ENCODE measurements around the gene TDRD7. TPM values are rescaled to one million over a fixed set of nuclear protein-coding genes. Genes with fewer than 3 reads are reported as not detected.

The TDRD7 gene
- polyA plus RNA-seq, 1 donor (not counting 4 experiments of a cell fraction or from before 2014, with no cell fraction given), result 10.5 TPM

GRCh38 chr9:97387504-97387886, 24.4 kb upstream of the TDRD7 start:
- Histone ChIP-seq H3K9me1 (ENCODE audit: control insufficient read depth, extremely low read depth, insufficient read depth, low read length) (no peaks in the 10 kb centered on the region), H3K27me3 (ENCODE audit: control insufficient read depth, extremely low read depth, insufficient read depth, low read length) (peaks cover 6% of the 10 kb centered on the region), H3K79me2 (ENCODE audit: control insufficient read depth, insufficient read depth, low read length) (no peaks in the 10 kb centered on the region), H3K4me1 (ENCODE audit: control insufficient read depth, extremely low read depth, insufficient read depth, low read length) (no peaks in the 10 kb centered on the region), H2AFZ (ENCODE audit: control insufficient read depth, low read length) (no peak overlapping the region), H3K9me3 (ENCODE audit: control insufficient read depth, low read depth, low read length) (no peaks in the 10 kb centered on the region), H3K4me3 (ENCODE audit: control insufficient read depth in 2 of 3, extremely low read depth in 1 of 3, insufficient read depth in 2 of 3, low read depth in 1 of 3, low read length in 3 of 3) (no peak overlapping the region), H3K4me2 (ENCODE audit: control insufficient read depth, extremely low read depth, insufficient read depth, low read depth, low read length) (no peak overlapping the region), H3K36me3 (ENCODE audit: control insufficient read depth in 2 of 2, extremely low read depth in 1 of 2, insufficient read depth in 2 of 2, low read length in 2 of 2) (no peaks in the 10 kb centered on the region), H4K20me1 (ENCODE audit: control insufficient read depth, extremely low read depth, insufficient read depth, low read length) (no peaks in the 10 kb centered on the region), H3K9ac (ENCODE audit: control insufficient read depth, extremely low read depth, insufficient read depth, low read length) (no peak overlapping the region), H3K27ac (ENCODE audit: control insufficient read depth, insufficient read depth, low read length) (no peak overlapping the region)
- dilution Hi-C loops (cut with MboI; ENCODE audit: extremely low pct_ligation_motif_present, low sequenced_read_pairs), result no loop called here
- TF ChIP-seq CTCF (optimal IDR thresholded peaks at IDR 0.05 in 1 of 3, IDR thresholded peaks at IDR 0.05 in 1 of 3, conservative IDR thresholded peaks at IDR 0.05 in 1 of 3; ENCODE audit: extremely low read depth in 1 of 3, insufficient read depth in 2 of 3, low read length in 3 of 3), result no peak
- DNase-seq (ENCODE audit: low read depth, low spot score) (no peak), FAIRE-seq (no peak)

DNA sequence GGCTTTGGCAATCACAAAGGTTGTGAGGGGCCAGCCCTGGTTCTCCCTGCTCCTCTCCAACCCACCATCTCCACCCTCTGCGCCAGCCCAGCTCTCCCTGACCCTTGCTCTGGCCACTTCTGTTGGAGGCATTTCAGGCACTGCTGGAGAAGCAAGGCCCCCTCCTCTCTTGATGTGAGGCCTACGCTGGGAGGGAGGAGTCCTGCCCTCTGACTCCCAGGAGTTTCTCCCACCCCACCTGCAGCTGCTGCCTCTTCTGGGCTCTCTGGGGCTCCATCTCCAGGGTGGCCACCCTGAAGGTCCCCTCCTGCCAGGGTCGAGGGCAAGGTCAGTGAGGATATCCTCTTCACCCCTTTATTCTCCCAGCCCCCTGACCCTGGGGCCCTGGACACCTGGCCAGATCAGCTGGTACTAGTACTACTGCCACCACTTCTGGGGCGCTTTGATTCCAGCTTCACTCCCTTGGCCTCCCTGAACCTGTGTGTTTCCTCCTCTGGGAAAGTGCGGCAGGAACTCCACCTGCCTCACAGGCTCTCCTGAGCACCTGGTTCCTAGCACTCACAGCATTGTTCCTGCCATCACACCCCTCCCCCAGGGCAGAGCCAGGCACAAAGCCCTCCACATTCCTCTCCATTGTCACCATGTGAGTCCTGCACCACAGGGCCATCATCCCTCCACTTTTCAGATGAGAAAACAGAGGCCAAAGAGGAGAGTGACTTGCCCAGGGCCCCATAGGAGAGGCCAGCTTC, 23.8 kb upstream of the TDRD7 start:
- Histone ChIP-seq H3K9ac (ENCODE audit: control insufficient read depth, extremely low read depth, insufficient read depth, low read length) (no peak overlapping the region), H3K4me1 (ENCODE audit: control insufficient read depth, extremely low read depth, insufficient read depth, low read length) (no peaks in the 10 kb centered on the region), H3K4me2 (ENCODE audit: control insufficient read depth, extremely low read depth, insufficient read depth, low read depth, low read length) (no peak overlapping the region), H4K20me1 (ENCODE audit: control insufficient read depth, extremely low read depth, insufficient read depth, low read length) (no peaks in the 10 kb centered on the region), H3K9me1 (ENCODE audit: control insufficient read depth, extremely low read depth, insufficient read depth, low read length) (no peaks in the 10 kb centered on the region), H3K27ac (ENCODE audit: control insufficient read depth, insufficient read depth, low read length) (no peak overlapping the region), H2AFZ (ENCODE audit: control insufficient read depth, low read length) (no peak overlapping the region), H3K79me2 (ENCODE audit: control insufficient read depth, insufficient read depth, low read length) (no peaks in the 10 kb centered on the region), H3K9me3 (ENCODE audit: control insufficient read depth, low read depth, low read length) (no peaks in the 10 kb centered on the region), H3K36me3 (ENCODE audit: control insufficient read depth in 2 of 2, extremely low read depth in 1 of 2, insufficient read depth in 2 of 2, low read length in 2 of 2) (no peaks in the 10 kb centered on the region), H3K4me3 (ENCODE audit: control insufficient read depth in 2 of 3, extremely low read depth in 1 of 3, insufficient read depth in 2 of 3, low read depth in 1 of 3, low read length in 3 of 3) (no peak overlapping the region), H3K27me3 (ENCODE audit: control insufficient read depth, extremely low read depth, insufficient read depth, low read length) (peaks cover 6% of the 10 kb centered on the region)
- no peak for TF ChIP-seq CTCF (optimal IDR thresholded peaks at IDR 0.05 in 1 of 3, IDR thresholded peaks at IDR 0.05 in 1 of 3, conservative IDR thresholded peaks at IDR 0.05 in 1 of 3; ENCODE audit: extremely low read depth in 1 of 3, insufficient read depth in 2 of 3, low read length in 3 of 3)
- no peak for TF ChIP-seq EZH2 (IDR thresholded peaks at IDR 0.05; ENCODE audit: low read length)
- FAIRE-seq, result no peak
- dilution Hi-C loops (cut with MboI; ENCODE audit: extremely low pct_ligation_motif_present, low sequenced_read_pairs), result no loop called here
- DNase-seq (ENCODE audit: low read depth, low spot score), result no peak

Measured in keratinocyte (primary cell).